ENCODE measurements around the gene BACH2.
A peak's percentile ranks its signal among the peaks of the same experiment; 100 is the strongest.

The BACH2 gene

DNA sequence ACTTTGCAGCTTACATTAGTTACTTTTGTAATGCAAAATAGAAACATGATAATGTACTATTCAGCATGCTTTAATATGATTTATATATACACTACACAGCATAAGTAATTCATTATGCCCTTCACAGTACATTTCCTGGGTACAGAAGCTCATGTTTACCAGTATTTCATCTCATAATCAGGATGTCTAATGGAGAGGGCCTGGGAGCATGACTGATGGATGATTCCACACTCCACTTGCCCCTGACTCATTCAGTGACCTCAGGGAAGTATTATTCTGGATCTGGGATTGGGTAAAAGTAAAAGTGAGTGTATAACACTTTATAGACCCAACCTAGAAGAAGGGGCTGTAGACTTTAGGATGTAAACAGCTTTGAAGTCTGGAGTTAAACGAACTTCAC is 31.4 kb upstream of the BACH2 start:
- Histone ChIP-seq H3K27me3 (ENCODE audit: control insufficient read depth, low read length) (no peaks in the 10 kb centered on the region), H3F3A (ENCODE audit: control insufficient read depth, insufficient read depth) (peaks cover 2% of the 10 kb centered on the region; the same call in 1 of the 2 replicates), H3K36me3 (ENCODE audit: control insufficient read depth, low read length) (peaks cover 90% of the 10 kb centered on the region), H3K4me1 (ENCODE audit: control insufficient read depth, low read length) (peaks cover 54% of the 10 kb centered on the region), H3K9me2 (replicated peaks; ENCODE audit: control insufficient read depth, low read length) (no peaks in the 10 kb centered on the region), H3K79me2 (ENCODE audit: control insufficient read depth, low read length) (peaks cover 46% of the 10 kb centered on the region), H3K9me3 (ENCODE audit: control insufficient read depth, insufficient read depth, low read length) (peaks cover 3% of the 10 kb centered on the region; the same call in 1 of the 2 replicates), H3K4me3 (ENCODE audit: low read length) (peak overlapping the region; percentile 65), H3K27ac (ENCODE audit: low read depth, low read length) (peak overlapping the region; percentile 55), H4K20me1 (ENCODE audit: control insufficient read depth, insufficient read depth, low read depth, low read length) (no peaks in the 10 kb centered on the region), H3K4me2 (ENCODE audit: low read length) (peak overlapping the region; percentile 74)
- no peak for TF ChIP-seq EZH2phosphoT487 (IDR thresholded peaks at IDR 0.05; ENCODE audit: borderline replicate concordance, low read length)
- TF ChIP-seq, protein P1, sequence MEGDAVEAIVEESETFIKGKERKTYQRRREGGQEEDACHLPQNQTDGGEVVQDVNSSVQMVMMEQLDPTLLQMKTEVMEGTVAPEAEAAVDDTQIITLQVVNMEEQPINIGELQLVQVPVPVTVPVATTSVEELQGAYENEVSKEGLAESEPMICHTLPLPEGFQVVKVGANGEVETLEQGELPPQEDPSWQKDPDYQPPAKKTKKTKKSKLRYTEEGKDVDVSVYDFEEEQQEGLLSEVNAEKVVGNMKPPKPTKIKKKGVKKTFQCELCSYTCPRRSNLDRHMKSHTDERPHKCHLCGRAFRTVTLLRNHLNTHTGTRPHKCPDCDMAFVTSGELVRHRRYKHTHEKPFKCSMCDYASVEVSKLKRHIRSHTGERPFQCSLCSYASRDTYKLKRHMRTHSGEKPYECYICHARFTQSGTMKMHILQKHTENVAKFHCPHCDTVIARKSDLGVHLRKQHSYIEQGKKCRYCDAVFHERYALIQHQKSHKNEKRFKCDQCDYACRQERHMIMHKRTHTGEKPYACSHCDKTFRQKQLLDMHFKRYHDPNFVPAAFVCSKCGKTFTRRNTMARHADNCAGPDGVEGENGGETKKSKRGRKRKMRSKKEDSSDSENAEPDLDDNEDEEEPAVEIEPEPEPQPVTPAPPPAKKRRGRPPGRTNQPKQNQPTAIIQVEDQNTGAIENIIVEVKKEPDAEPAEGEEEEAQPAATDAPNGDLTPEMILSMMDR (IDR thresholded peaks at IDR 0.05; ENCODE audit: low read depth, low read length, poor library complexity, severe bottlenecking), result no peak

DNA sequence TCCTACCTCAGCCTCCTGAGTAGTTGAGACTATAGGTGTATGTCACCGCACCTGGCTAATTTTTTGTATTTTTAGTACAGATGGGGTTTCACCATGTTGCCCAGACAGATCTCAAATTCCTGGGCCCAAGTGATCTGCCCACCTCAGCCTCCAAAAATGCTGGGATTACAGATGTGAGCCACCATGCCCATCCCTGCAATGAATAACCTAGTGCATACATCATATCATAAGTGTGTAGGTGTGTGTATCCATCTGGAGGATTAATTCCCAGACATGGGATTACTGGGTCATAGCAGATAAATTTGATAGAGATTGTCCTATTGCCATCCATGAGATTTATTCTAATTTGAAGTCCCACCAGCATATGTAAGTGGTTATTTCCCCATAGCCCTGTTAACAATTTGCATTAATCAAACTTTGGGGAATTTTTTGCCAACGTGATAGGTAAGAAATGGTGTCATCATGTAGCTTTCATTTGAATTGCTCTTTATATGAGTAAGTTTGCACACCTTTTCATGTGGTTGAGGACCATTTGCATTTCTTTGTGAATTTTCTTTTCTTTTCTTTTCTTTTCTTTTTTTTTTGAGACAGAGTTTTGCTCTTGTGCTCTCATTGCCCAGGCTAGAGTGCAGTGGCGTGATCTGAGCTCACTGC is 29.9 kb upstream of the BACH2 start:
- TF ChIP-seq, protein P1 (IDR thresholded peaks at IDR 0.05; ENCODE audit: low read depth, low read length, poor library complexity, severe bottlenecking), result no peak
- TF ChIP-seq EZH2phosphoT487 (IDR thresholded peaks at IDR 0.05; ENCODE audit: borderline replicate concordance, low read length), result no peak
- Histone ChIP-seq H3K4me2 (ENCODE audit: low read length) (peak overlapping the region; percentile 74), H3K9me3 (ENCODE audit: control insufficient read depth, insufficient read depth, low read length) (no peaks in the 10 kb centered on the region), H3F3A (ENCODE audit: control insufficient read depth, insufficient read depth) (peaks cover 6% of the 10 kb centered on the region; the same call in 1 of the 2 replicates), H3K27me3 (ENCODE audit: control insufficient read depth, low read length) (no peaks in the 10 kb centered on the region), H3K4me1 (ENCODE audit: control insufficient read depth, low read length) (peaks cover 63% of the 10 kb centered on the region), H3K27ac (ENCODE audit: low read depth, low read length) (0 out of 2 replicates have a peak overlapping the region, but pooled peaks have one; percentile 14), H3K36me3 (ENCODE audit: control insufficient read depth, low read length) (peaks cover 90% of the 10 kb centered on the region), H3K79me2 (ENCODE audit: control insufficient read depth, low read length) (peaks cover 55% of the 10 kb centered on the region), H3K4me3 (ENCODE audit: low read length) (no peak overlapping the region), H4K20me1 (ENCODE audit: control insufficient read depth, insufficient read depth, low read depth, low read length) (no peaks in the 10 kb centered on the region), H3K9me2 (replicated peaks; ENCODE audit: control insufficient read depth, low read length) (no peaks in the 10 kb centered on the region)

DNA sequence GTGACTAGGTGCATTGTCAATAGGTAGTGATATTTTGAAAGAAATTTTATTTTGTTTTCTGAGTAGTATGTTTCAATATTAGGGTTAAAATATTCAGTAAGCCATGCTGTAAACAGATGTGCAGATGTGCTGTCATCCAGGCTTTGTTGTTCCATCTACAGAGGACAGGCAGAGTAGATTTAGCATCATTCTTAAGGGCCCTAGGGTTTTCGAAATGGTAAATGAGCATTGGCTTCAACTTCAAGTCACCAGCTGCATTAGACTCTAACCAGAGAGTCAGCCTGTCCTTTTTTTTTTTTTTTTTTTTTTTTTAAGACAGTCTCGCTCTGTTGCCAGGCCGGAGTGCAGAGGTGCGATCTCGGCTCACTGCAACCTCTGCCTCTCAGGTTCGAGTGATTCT is 27.1 kb upstream of the BACH2 start:
- no peak overlapping the region for H3K27ac ChIP-seq (ENCODE audit: low read depth, low read length)
- no peaks in the 10 kb centered on the region for H3K9me2 ChIP-seq (replicated peaks; ENCODE audit: control insufficient read depth, low read length)
- peaks cover 68% of the 10 kb centered on the region for H3K79me2 ChIP-seq (ENCODE audit: control insufficient read depth, low read length)
- no peaks in the 10 kb centered on the region for H3K27me3 ChIP-seq (ENCODE audit: control insufficient read depth, low read length)
- peaks cover 6% of the 10 kb centered on the region; the same call in 1 of the 2 replicates for H3F3A ChIP-seq (ENCODE audit: control insufficient read depth, insufficient read depth)
- TF ChIP-seq EZH2phosphoT487 (IDR thresholded peaks at IDR 0.05; ENCODE audit: borderline replicate concordance, low read length), result no peak
- TF ChIP-seq, protein P1 (IDR thresholded peaks at IDR 0.05; ENCODE audit: low read depth, low read length, poor library complexity, severe bottlenecking), result no peak
- no peak overlapping the region for H3K4me2 ChIP-seq (ENCODE audit: low read length)
- no peak overlapping the region for H3K4me3 ChIP-seq (ENCODE audit: low read length)
- peaks cover 94% of the 10 kb centered on the region for H3K36me3 ChIP-seq (ENCODE audit: control insufficient read depth, low read length)
- no peaks in the 10 kb centered on the region for H3K9me3 ChIP-seq (ENCODE audit: control insufficient read depth, insufficient read depth, low read length)
- peaks cover 73% of the 10 kb centered on the region for H3K4me1 ChIP-seq (ENCODE audit: control insufficient read depth, low read length)
- H4K20me1 ChIP-seq (ENCODE audit: control insufficient read depth, insufficient read depth, low read depth, low read length), result no peaks in the 10 kb centered on the region
